IPS-15b (cell line): ENCODE results near the gene LCORL.
"Not testable (repeated sequence)": the region's sequence is repeated elsewhere in the genome, so short reads cannot be mapped to it uniquely, and the experiment has no call there.

Experiments used
- H3K27me3 ChIP-seq: one replicate; pipeline ENCODE4 v1.6.1; 2013; ENCODE audit warnings: low read length; ENCODE audit not compliant: control insufficient read depth, insufficient read depth
- H3K36me3 ChIP-seq: one replicate; pipeline ENCODE4 v1.6.1; 2013; ENCODE audit warnings: low read length; ENCODE audit not compliant: control insufficient read depth, insufficient read depth
- H3K4me1 ChIP-seq: one replicate; pipeline ENCODE4 v1.6.1; 2013; ENCODE audit warnings: mild to moderate bottlenecking, low read length; ENCODE audit not compliant: control insufficient read depth, insufficient read depth
- H3K4me3 ChIP-seq: one replicate; pipeline ENCODE4 v1.5.1; 2013; ENCODE audit warnings: low read depth, low read length
- H3K9ac ChIP-seq: one replicate; pipeline ENCODE4 v1.6.1; 2013; ENCODE audit warnings: low read depth, mild to moderate bottlenecking, low read length
- H3K9me3 ChIP-seq: one replicate; pipeline ENCODE4 v1.6.1; 2013; ENCODE audit warnings: mild to moderate bottlenecking, low read length; ENCODE audit not compliant: control insufficient read depth, insufficient read depth

LCORL gene

GRCh38 chr4:17876943-17877342, 144.6 kb downstream of the LCORL start:
- Histone ChIP-seq H3K4me3 (no peak overlapping the region), H3K27me3 (no peaks in the 10 kb centered on the region), H3K9ac (no peak overlapping the region), H3K4me1 (no peaks in the 10 kb centered on the region), H3K9me3 (no peaks in the 10 kb centered on the region), H3K36me3 (no peaks in the 10 kb centered on the region)

- no peak overlapping the region for H3K4me3 ChIP-seq
- no peak overlapping the region for H3K9ac ChIP-seq
- H3K27me3 ChIP-seq, result no peaks in the 10 kb centered on the region
- no peaks in the 10 kb centered on the region for H3K9me3 ChIP-seq
- H3K4me1 ChIP-seq, result no peaks in the 10 kb centered on the region
- no peaks in the 10 kb centered on the region for H3K36me3 ChIP-seq
Measured at GRCh38 chr4:17875402-17876070, 146.0 kb downstream of the LCORL start.

- Histone ChIP-seq H3K9me3 (no peaks in the 10 kb centered on the region), H3K27me3 (no peaks in the 10 kb centered on the region)
Measured at GRCh38 chr4:17869327-17869726, 152.2 kb downstream of the LCORL start.

GRCh38 chr4:17867276-17867675, 154.3 kb downstream of the LCORL start:
- no peaks in the 10 kb centered on the region for H3K4me1 ChIP-seq
- no peaks in the 10 kb centered on the region for H3K27me3 ChIP-seq
- H3K36me3 ChIP-seq, result no peaks in the 10 kb centered on the region
- no peak overlapping the region for H3K9ac ChIP-seq
- no peaks in the 10 kb centered on the region for H3K9me3 ChIP-seq
- H3K4me3 ChIP-seq, result no peak overlapping the region

More at GRCh38 chr4:17869327-17869726, 152.2 kb downstream of the LCORL start:
- Histone ChIP-seq H3K9ac (no peak overlapping the region), H3K36me3 (no peaks in the 10 kb centered on the region), H3K4me1 (no peaks in the 10 kb centered on the region), H3K4me3 (no peak overlapping the region)

- Histone ChIP-seq H3K9me3 (no peaks in the 10 kb centered on the region), H3K4me3 (no peak overlapping the region), H3K4me1 (no peaks in the 10 kb centered on the region), H3K27me3 (no peaks in the 10 kb centered on the region), H3K9ac (no peak overlapping the region), H3K36me3 (no peaks in the 10 kb centered on the region)
Measured at GRCh38 chr4:17866810-17867209, 154.7 kb downstream of the LCORL start.

- no peaks in the 10 kb centered on the region for H3K27me3 ChIP-seq
- no peak overlapping the region for H3K9ac ChIP-seq
- no peaks in the 10 kb centered on the region for H3K9me3 ChIP-seq
- H3K4me1 ChIP-seq, result no peaks in the 10 kb centered on the region
- H3K36me3 ChIP-seq, result no peaks in the 10 kb centered on the region
- no peak overlapping the region for H3K4me3 ChIP-seq
Measured at GRCh38 chr4:17865866-17866363, 155.6 kb downstream of the LCORL start.

- H3K9ac ChIP-seq, H3K27me3 ChIP-seq, H3K4me1 ChIP-seq, H3K4me3 ChIP-seq, H3K9me3 ChIP-seq, H3K36me3 ChIP-seq: not testable (repeated sequence)
Measured at GRCh38 chr4:17861906-17862305, 159.6 kb downstream of the LCORL start.

- H3K9me3 ChIP-seq, result no peaks in the 10 kb centered on the region
- no peak overlapping the region for H3K4me3 ChIP-seq
- H3K36me3 ChIP-seq, result no peaks in the 10 kb centered on the region
- no peaks in the 10 kb centered on the region for H3K27me3 ChIP-seq
- no peak overlapping the region for H3K9ac ChIP-seq
- H3K4me1 ChIP-seq, result no peaks in the 10 kb centered on the region
Measured at GRCh38 chr4:17859793-17860406, 161.7 kb downstream of the LCORL start.

GRCh38 chr4:17854036-17854435, 167.5 kb downstream of the LCORL start:
- Histone ChIP-seq H3K9ac (no peak overlapping the region), H3K4me1 (no peaks in the 10 kb centered on the region), H3K9me3 (no peaks in the 10 kb centered on the region), H3K27me3 (no peaks in the 10 kb centered on the region), H3K4me3 (no peak overlapping the region), H3K36me3 (no peaks in the 10 kb centered on the region)

GRCh38 chr4:17851959-17852358, 169.6 kb downstream of the LCORL start:
- Histone ChIP-seq H3K4me3 (no peak overlapping the region), H3K4me1 (no peaks in the 10 kb centered on the region), H3K9me3 (no peaks in the 10 kb centered on the region), H3K9ac (no peak overlapping the region), H3K36me3 (peaks cover under 1% of the 10 kb centered on the region), H3K27me3 (no peaks in the 10 kb centered on the region)

- H3K36me3 ChIP-seq, H3K9me3 ChIP-seq, H3K4me1 ChIP-seq, H3K27me3 ChIP-seq, H3K4me3 ChIP-seq, H3K9ac ChIP-seq: not testable (repeated sequence)
Measured at GRCh38 chr4:17850295-17850694, 171.3 kb downstream of the LCORL start.

GRCh38 chr4:17846266-17846665, 175.3 kb downstream of the LCORL start:
- H3K27me3 ChIP-seq, result no peaks in the 10 kb centered on the region
- H3K9me3 ChIP-seq, result no peaks in the 10 kb centered on the region
- H3K4me3 ChIP-seq, result no peak overlapping the region
- no peaks in the 10 kb centered on the region for H3K4me1 ChIP-seq
- no peak overlapping the region for H3K9ac ChIP-seq
- peaks cover 9% of the 10 kb centered on the region for H3K36me3 ChIP-seq
